Lung (tissue), 12 donors: Measurements from ENCODE around the gene DHX35. TPM values are rescaled to one million over a fixed set of nuclear protein-coding genes. Genes with fewer than 3 reads are reported as not detected.

Experiments
- ATAC-seq: fragments of 200-7000 bp; cut with Tn5 transposase; one replicate; pipeline ENCODE4 v1.9.1; 2020; ENCODE audit warnings: moderate number of reproducible peaks; ENCODE audit not compliant: insufficient read depth, low FRiP score
- DNase-seq, 3 donors: peaks; one replicate each; pipeline ENCODE4 v3.0.0-alpha.2; 2013 to 2017
- H3K27ac ChIP-seq, 2 donors: one replicate each; pipeline ENCODE4 v1.5.1; 2013; ENCODE audit warnings: mild to moderate bottlenecking in 2 of 2, moderate library complexity in 2 of 2, control low read depth in 1 of 2, inconsistent platforms in 1 of 2, low read depth in 1 of 2, low read length in 1 of 2
- H3K27me3 ChIP-seq, 3 donors: one replicate each; pipeline ENCODE4 v1.5.1; 2013; ENCODE audit warnings: low read length in 2 of 3; ENCODE audit not compliant: control insufficient read depth in 3 of 3, insufficient read depth in 3 of 3
- H3K36me3 ChIP-seq, 4 donors: one replicate each; pipeline ENCODE4 v1.5.1; 2013; ENCODE audit warnings: low read length in 4 of 4, mild to moderate bottlenecking in 1 of 4, moderate library complexity in 1 of 4; ENCODE audit not compliant: control insufficient read depth in 4 of 4, insufficient read depth in 4 of 4
- H3K4me1 ChIP-seq, 5 donors: one replicate each; pipeline ENCODE4 v1.5.1; 2013; ENCODE audit warnings: low read length in 5 of 5, mild to moderate bottlenecking in 2 of 5, moderate library complexity in 1 of 5; ENCODE audit not compliant: control insufficient read depth in 5 of 5, insufficient read depth in 5 of 5
- H3K4me3 ChIP-seq: one replicate; pipeline ENCODE4 v1.5.1; 2013; ENCODE audit warnings: mild to moderate bottlenecking, control low read depth, moderate library complexity
- H3K9ac ChIP-seq, 2 donors: one replicate each; pipeline ENCODE4 v1.5.1; 2013; ENCODE audit warnings: low read length in 2 of 2, control low read depth in 1 of 2; ENCODE audit not compliant: insufficient read depth in 1 of 2
- H3K9me3 ChIP-seq, 4 donors: one replicate each; pipeline ENCODE4 v1.5.1; 2013; ENCODE audit warnings: low read length in 3 of 4, mild to moderate bottlenecking in 1 of 4, moderate library complexity in 1 of 4; ENCODE audit not compliant: control insufficient read depth in 4 of 4, insufficient read depth in 3 of 4
- CTCF ChIP-seq: IDR thresholded peaks from 2 replicates; pipeline ENCODE4 v1.5.1; 2012; ENCODE audit warnings: mild to moderate bottlenecking; ENCODE audit errors: control extremely low read depth, extremely low read depth
- WGBS, 2 donors: extraction: QIAGEN DNeasy Blood & Tissue Kit; methylation state at CpG; one replicate each; pipeline ENCODE4 v1.1.7; 2013; 5-methylcytosine and 5-hydroxymethylcytosine counted together
- polyA plus RNA-seq, 2 donors: library from polyadenylated mRNA; stranded (reverse); fragments of 200-250 nt; gene quantifications; one replicate each; pipeline ENCODE4 v1.2.1, GENCODE V29; 2013
- total RNA-seq, 2 donors: library from RNA; depleted of rRNA in 1 of 2; stranded (reverse); fragments of >200 nt in 1 of 2; gene quantifications; one replicate each; pipeline ENCODE4 v1.2.1, GENCODE V29; 2014 to 2021
- donor health status: control.
- donor health status: control.
- donor health status: Bipolar disorder and iron deficiency.
- donor health status: healthy.
- donor health status: DM: yes; HTN: yes; CAD: no.

Gene DHX35
- total and polyA plus RNA-seq, 4 donors: 4.4 to 15.5 (median 8.2) TPM

GRCh38 chr20:38937000-38937399 is 25.1 kb upstream of the DHX35 start:
- DNase-seq (no peak), ATAC-seq (no peak)
- TF ChIP-seq CTCF: no peak

GRCh38 chr20:38937978-38938473 is 24.1 kb upstream of the DHX35 start:
- WGBS, 2 donors: 89 to 91% methylated on average over 7 of the region's 7 CpGs
- Histone ChIP-seq H3K4me1 (no peaks in the 10 kb centered on the region), H3K9ac (no peak overlapping the region), H3K36me3 (peaks cover 0 to 7% (median 2%) of the 10 kb centered on the region in 4 donors), H3K9me3 (no peaks in the 10 kb centered on the region), H3K27ac (no peak overlapping the region), H3K27me3 (no peaks in the 10 kb centered on the region), H3K4me3 (no peak overlapping the region)
- DNase-seq (no peak), ATAC-seq (no peak)
- TF ChIP-seq CTCF: no peak

More at GRCh38 chr20:38937000-38937399, 25.1 kb upstream of the DHX35 start:
- Histone ChIP-seq H3K27ac (no peak overlapping the region), H3K36me3 (peaks cover 0 to 4% (median 2%) of the 10 kb centered on the region in 4 donors), H3K9me3 (no peaks in the 10 kb centered on the region), H3K27me3 (no peaks in the 10 kb centered on the region), H3K4me1 (no peaks in the 10 kb centered on the region), H3K4me3 (no peak overlapping the region), H3K9ac (no peak overlapping the region)
- WGBS, 2 donors: 96 to 99% methylated on average over 5 of the region's 5 CpGs

- DNase-seq (no peak), ATAC-seq (no peak)
- Histone ChIP-seq H3K4me3 (no peak overlapping the region), H3K27ac (no peak overlapping the region), H3K9ac (no peak overlapping the region), H3K4me1 (no peaks in the 10 kb centered on the region), H3K36me3 (peaks cover 0 to 7% (median 2%) of the 10 kb centered on the region in 4 donors), H3K9me3 (no peaks in the 10 kb centered on the region), H3K27me3 (no peaks in the 10 kb centered on the region)
- no peak for TF ChIP-seq CTCF
- WGBS, 2 donors: 86 to 89% methylated on average over 2 of the region's 2 CpGs
These were observed 22.5 kb upstream of the DHX35 start for GRCh38 chr20:38939686-38940085.

- no peak overlapping the region for H3K9ac ChIP-seq
- no peak for DNase-seq
- H3K4me3 ChIP-seq: no peak overlapping the region
- TF ChIP-seq CTCF: no peak
- H3K36me3 ChIP-seq: peaks cover 0 to 7% (median 3%) of the 10 kb centered on the region in 4 donors
- ATAC-seq: no peak
- no peak overlapping the region for H3K27ac ChIP-seq
- no peaks in the 10 kb centered on the region for H3K27me3 ChIP-seq
- no peaks in the 10 kb centered on the region for H3K9me3 ChIP-seq
- no peaks in the 10 kb centered on the region for H3K4me1 ChIP-seq
- 96 to 98% methylated on average over 5 of the region's 5 CpGs for WGBS, 2 donors
These were observed 21.5 kb upstream of the DHX35 start for GRCh38 chr20:38940644-38941043.
